GM18951 (cell line): ENCODE results near the gene WDR88.

ENCODE experiments used
- POLR2A ChIP-seq: IDR thresholded peaks from 4 replicates; pipeline ENCODE4 v1.6.1; 2011; ENCODE audit warnings: mild to moderate bottlenecking; ENCODE audit not compliant: insufficient read length, insufficient read depth; ENCODE audit errors: extremely low read depth
- in situ Hi-C: fragments of 300-500 bp; cut with MboI; formaldehyde crosslinking; loops from one replicate; pipeline ENCODE4 v1.12.0; 2022; ENCODE audit warnings: low sequenced_read_pairs, mixed read lengths, inconsistent platforms; ENCODE audit not compliant: unreplicated experiment

Gene WDR88

DNA sequence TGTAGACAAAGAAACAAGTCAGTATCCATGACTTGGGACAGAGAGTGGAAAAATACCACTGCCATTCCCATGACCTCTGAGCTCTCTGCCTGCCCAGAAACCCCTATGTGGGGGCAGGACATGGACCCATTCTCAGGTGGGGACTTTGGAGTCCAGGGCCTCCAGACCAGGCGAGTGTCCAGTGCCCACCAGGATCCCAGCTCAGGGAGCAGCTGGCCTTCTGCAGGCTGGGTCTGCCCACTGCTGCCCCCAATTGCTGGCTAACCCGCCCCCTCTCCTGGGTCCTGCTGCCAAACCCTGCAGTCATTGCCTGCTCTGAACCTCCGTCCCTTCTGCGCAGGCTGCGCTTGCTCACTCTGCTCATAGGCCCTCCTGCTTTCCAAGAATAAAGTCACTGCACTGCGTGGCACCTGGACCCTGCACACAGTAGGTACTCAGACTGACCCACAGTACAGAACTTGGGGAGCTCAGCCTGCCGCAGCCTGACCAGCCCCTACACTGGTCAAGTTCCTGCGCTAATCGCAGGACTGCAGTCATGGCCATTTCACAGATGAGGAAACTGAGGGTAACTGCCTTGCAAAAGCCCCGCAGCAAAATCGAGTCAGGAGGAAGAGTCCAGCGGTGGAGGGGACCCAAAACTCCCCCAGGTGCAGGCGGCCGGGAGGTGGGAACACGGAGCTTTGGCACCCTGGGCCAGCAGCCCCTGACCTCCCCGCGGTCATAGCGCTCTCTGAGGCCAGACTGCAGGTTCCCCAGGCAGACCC is 93.0 kb downstream of the WDR88 start:
- in situ Hi-C loops: loop anchor here (25.0 kb wide), 1 partner anchor 537 kb away; no protein-coding TSS in a partner anchor
- TF ChIP-seq POLR2A: no peak
